ENCODE measurements around the gene COL25A1.

Gene COL25A1

GRCh38 chr4:109211671-109212070 is 90.8 kb downstream of the COL25A1 start:
- DNase-seq = no peak

- DNase-seq = no peak
Measured at GRCh38 chr4:109209647-109210046, 92.8 kb downstream of the COL25A1 start.

DNA sequence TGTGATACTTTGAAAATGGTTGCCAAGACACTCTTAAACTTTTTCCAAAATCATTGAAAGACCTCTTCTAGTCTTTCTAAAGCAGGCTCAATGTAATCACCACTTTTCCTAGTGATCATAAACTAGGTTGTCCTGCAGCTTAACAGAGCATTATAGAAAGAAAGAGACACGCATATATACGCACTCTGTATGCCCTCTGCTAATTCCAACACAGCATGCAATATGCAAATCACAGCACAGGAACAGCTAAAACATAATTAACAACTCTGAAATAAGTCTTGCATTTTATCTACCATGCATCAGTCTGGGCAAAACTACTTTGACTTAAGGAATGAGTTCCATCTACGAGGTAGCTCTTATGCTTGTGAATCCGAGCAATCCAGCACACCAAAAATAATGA is 94.6 kb downstream of the COL25A1 start:
- DNase-seq = no peak

DNA sequence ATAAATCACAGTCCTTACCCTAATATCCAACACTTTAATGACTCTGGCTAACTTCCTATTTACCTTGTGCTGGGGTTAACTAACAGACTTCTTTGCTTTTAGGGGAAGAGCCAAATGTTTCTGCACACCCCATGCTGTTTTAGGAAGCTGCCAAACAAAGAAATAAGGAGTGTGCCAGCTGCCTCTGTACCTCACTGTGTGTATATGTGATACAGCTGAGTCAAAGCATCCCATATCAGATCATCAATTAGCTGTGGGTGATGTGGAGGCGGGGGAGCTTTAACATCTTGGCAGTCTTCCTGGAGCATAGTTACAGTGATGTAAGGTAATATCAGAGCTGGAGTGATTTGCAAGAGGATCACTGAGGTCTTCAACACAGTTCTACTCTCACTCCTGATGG is 95.4 kb downstream of the COL25A1 start:
- no peak for DNase-seq

DNA sequence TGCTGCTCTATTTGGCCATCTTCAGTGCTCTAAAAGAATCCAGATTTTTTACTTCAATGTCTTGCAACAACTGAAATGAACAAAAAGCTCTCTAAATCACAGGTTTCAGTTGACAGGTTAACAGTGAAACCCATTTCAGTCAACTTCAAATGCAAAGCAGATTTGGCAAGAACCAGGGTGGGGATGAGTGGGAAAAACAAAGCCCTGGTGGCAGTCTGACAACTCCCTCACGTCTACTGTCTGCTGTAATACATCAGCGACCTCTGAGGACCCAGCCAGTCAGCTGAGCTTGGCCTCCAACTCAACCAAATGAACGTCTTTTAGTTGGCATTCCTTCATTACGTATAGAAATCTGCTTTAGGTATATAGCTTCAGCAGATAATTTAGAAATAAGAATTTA is 95.8 kb downstream of the COL25A1 start:
- no peak for DNase-seq

DNA sequence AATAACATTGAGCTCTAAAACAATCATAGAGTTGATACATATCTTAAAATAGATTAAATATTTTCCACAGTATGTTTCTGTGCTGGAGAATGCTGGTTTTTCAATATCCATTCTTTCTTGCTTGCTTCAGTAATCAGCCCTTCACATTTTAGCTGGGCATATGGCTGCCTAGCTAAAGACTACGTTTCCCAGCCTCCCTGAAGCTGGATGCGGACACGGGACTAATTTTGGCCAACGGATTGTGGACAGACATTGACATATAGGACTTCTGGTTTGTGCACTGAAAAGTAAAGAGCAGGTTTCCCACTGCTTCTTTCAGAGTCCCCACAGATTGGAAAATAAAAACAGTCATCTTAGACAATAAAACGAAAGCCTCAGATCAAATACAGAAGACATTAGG is 97.3 kb downstream of the COL25A1 start:
- DNase-seq = no peak

DNA sequence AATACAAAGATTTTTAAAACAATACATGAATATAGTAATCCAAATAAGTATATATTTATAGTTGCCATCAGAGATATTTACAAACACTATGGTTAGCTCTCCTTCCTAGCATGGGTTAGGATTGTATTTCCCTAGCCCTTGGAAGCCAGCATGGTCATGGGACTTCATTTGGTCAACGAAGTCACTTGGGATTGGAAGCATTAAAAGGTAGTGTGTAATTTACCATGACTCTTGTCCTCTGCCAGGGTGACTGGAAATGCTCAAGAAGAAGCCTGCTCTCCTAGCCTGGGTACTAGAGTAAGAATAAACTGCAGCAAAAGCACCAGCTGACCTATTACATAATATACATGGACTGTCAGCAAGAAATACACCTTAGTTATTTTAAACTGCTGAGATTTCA is 102.9 kb downstream of the COL25A1 start:
- DNase-seq = no peak

- no peak for DNase-seq
Measured at GRCh38 chr4:109195646-109196045, 106.8 kb downstream of the COL25A1 start.

GRCh38 chr4:109191216-109191615 is 111.2 kb downstream of the COL25A1 start:
- DNase-seq = no peak

- no peak for DNase-seq
Measured at GRCh38 chr4:109186458-109186945, 116.0 kb downstream of the COL25A1 start.

GRCh38 chr4:109185951-109186350 is 116.5 kb downstream of the COL25A1 start:
- DNase-seq = no peak

DNA sequence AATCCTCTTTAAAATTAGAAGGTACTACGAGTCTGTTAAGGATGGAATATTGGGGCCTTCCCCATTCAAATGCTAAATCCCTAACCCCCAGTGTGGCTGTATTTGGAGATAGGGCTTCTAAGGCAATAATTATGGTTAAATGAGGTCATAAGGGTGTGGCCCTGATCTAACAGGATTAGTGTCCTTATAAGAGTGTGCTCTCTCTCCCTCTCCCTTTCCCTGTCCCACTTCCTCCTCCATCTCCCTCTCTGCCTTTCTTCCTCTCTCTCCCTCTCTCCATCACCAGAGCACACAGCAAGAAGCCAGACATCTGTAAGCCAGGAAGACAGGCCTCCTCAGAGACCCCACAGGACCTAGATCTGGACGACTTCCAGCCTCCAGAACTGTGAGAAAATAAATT is 116.9 kb downstream of the COL25A1 start:
- DNase-seq = no peak

DNA sequence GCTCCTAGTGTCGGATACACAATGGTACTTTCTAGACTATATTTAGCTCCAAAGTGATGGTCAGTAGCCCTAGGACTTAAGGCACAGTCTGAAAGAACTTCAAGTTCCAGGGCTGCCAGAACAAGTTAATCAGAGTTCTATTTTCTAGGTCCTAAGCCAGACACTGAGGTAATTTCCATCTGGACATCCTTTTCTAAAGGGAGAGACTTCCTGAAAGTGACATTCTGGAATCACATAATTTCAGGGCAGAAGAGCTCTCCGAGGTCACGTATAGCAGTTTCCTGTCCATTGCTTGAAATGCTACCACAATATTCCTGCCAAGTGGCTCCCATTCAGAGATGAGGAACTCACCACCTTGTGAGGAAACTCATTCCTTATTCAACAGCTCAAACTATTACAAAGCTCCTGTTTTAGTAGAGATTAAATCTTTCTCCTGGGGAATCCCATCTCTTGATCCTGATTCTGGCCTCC is 117.9 kb downstream of the COL25A1 start:
- DNase-seq = no peak

GRCh38 chr4:109183931-109184490 is 118.4 kb downstream of the COL25A1 start:
- no peak for DNase-seq

DNA sequence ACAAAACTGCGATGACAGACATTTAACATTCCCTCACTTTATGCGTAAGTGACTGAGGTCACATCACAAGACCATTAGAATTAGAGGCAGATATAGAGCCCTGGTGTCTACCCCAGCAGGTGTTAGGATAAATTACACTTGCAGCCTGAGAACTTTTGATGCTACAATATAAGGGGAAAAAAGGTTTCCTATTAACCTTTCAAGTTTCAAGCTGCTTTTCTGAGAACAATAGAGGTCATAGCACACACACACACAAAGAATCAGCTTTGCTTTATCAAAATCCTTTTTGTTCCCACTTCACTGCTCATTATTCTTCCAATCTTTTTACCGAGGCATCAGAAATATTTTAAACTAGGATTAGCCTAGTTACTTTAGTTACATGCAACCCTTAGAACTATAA is 119.8 kb downstream of the COL25A1 start:
- DNase-seq = no peak

GRCh38 chr4:109179061-109179460 is 123.4 kb downstream of the COL25A1 start:
- no peak for DNase-seq

GRCh38 chr4:109177096-109177810 is 125.2 kb downstream of the COL25A1 start:
- DNase-seq = no peak

- no peak for DNase-seq
Measured at GRCh38 chr4:109174224-109174953, 128.1 kb downstream of the COL25A1 start.

DNA sequence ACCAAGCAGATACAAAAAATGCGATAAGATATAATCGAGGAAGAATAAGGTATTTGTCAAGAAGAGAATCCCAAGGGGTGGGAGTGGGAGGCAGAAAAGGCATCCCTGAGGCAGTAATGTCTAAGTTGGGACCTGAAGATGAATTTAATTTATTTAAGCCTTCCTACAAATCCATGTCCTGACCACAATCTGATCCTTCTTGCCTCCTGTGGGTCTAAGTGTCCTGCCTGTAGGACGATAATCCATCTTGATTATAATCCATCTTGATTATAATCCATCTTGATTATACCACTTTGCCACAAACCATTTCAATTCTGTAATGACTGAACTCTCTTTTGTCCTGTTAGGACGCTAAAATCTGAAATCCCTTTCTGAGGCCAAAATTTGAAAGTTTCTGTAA is 130.2 kb downstream of the COL25A1 start:
- DNase-seq = no peak

DNA sequence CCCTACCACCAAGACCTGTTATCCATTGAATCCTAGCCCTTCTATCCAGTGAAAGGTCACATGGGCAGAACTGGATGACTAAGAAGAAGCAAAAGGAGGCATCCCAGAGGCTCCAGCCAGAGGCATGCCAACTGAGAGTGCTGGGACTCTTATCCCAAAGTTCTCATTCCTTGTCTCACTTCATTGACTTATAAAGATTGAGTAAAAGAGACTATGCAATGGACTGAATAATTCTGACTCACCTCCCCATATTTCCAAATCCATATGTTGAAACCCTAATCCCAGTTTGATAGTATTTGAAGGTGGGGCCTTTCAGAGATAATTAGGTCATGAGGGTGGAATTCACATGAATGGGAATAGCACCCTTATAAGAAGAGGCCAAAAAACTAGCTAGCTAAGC is 131.4 kb downstream of the COL25A1 start:
- no peak for DNase-seq

DNA sequence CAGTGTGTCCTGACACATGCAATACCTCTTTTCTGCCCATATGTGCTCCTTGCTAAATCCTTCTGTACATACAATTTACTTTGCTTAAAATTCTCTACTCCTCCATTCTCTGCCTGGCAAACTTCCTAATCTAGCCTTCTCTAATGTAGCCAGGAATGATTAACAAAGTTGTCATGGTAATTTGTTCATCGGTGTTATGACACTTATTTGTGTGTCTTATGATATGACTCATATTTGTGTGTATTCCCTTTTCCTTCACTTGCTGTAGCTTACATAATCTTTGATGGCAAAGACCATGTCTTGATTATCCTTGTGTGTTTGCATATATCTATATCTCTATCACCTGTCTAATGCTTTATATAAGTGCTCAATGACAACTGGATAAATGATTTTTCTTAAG is 133.3 kb downstream of the COL25A1 start:
- DNase-seq = no peak

- DNase-seq = no peak
Measured at GRCh38 chr4:109166586-109166985, 135.9 kb downstream of the COL25A1 start.

DNA sequence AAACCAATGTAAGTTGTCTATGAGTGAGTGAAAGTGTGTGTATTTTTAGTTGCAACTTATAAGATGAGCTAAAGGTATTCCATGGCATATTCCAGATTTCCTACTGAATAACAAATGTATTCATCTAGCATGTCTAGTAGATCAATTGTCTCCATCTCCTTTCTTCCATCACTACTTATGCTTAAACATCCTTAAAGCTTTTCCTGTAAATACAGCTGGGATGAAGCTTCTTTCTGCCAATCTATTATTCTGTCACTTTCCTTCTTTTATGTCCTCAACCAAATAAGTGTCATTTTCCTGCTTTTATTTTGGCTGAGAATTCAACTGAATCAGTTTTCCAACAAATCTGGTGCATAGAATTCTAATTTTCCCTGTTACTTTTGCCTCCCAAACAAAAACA is 136.3 kb downstream of the COL25A1 start:
- DNase-seq = no peak

- no peak for DNase-seq
Measured at GRCh38 chr4:109164011-109164410, 138.4 kb downstream of the COL25A1 start.

Measured in activated effector memory CD4-positive, alpha-beta T cell treated with Interleukin-2 at 50 U/mL for 16 hours (primary cell).